Activated CD4-positive, alpha-beta T cell treated with anti-CD3 and anti-CD28 coated beads, Interleukin-2, amount 50 U/mL, for 1 hour (primary cell): ENCODE results near the gene OR10A2.
"Not testable (repeated sequence)": the region's sequence is repeated elsewhere in the genome, so short reads cannot be mapped to it uniquely, and the experiment has no call there.

ENCODE experiments used
- DNase-seq: peaks from one replicate; pipeline ENCODE4 v3.0.0-alpha.2; 2020

OR10A2 gene

GRCh38 chr11:6889835-6890234 lies 27.0 kb downstream of the OR10A2 start:
- DNase-seq, result no peak

GRCh38 chr11:6892400-6892799 lies 29.5 kb downstream of the OR10A2 start, which contains the start of gene OR2D2:
Gene OR2D2, minus strand, starts transcription at chr11:6892500. Its CDS starts 0 bp downstream, at chr11:6892500.
- no peak for DNase-seq

- no peak for DNase-seq
Observed at GRCh38 chr11:6894097-6894496, 31.2 kb downstream of the OR10A2 start.

- DNase-seq, result no peak
Observed at GRCh38 chr11:6895010-6895409, 32.2 kb downstream of the OR10A2 start.

GRCh38 chr11:6898911-6899310 lies 36.1 kb downstream of the OR10A2 start:
- DNase-seq, result no peak

- DNase-seq, result no peak
Observed at GRCh38 chr11:6900327-6900999, 37.6 kb downstream of the OR10A2 start.

GRCh38 chr11:6904804-6905203 lies 41.9 kb downstream of the OR10A2 start:
- DNase-seq, result not testable (repeated sequence)

GRCh38 chr11:6911378-6911777 lies 48.5 kb downstream of the OR10A2 start:
- DNase-seq, result no peak

GRCh38 chr11:6911948-6912347 lies 49.1 kb downstream of the OR10A2 start:
- no peak for DNase-seq

- no peak for DNase-seq
Observed at GRCh38 chr11:6919698-6920097, 56.8 kb downstream of the OR10A2 start.

GRCh38 chr11:6920702-6921101 lies 57.8 kb downstream of the OR10A2 start, which contains the start of gene OR2D3:
Gene OR2D3, plus strand, starts transcription at chr11:6921002. Its CDS starts 0 bp downstream, at chr11:6921002.
- no peak for DNase-seq
